HEK293T (cell line): ENCODE measurements around the gene TEX9.

Experiments used
- BHLHE40 ChIP-seq: fragments of 450-650 bp; IDR thresholded peaks from 2 replicates; pipeline ENCODE4 v1.6.1; 2016; ENCODE audit warnings: mild to moderate bottlenecking, moderate library complexity, borderline replicate concordance
- ELF4 ChIP-seq: fragments of 450-650 bp; IDR thresholded peaks from 2 replicates; pipeline ENCODE4 v1.6.1; 2017; ENCODE audit warnings: antibody characterized with exemption
- FOXA1 ChIP-seq: fragments of 450-650 bp; IDR thresholded peaks from 2 replicates; pipeline ENCODE4 v1.6.1; 2016; ENCODE audit warnings: mild to moderate bottlenecking
- FOXM1 ChIP-seq: fragments of 450-650 bp; IDR thresholded peaks from 2 replicates; pipeline ENCODE4 v1.6.1; 2017; ENCODE audit warnings: mild to moderate bottlenecking, borderline replicate concordance
- HDGF ChIP-seq: fragments of 450-650 bp; IDR thresholded peaks from 2 replicates; pipeline ENCODE4 v1.6.1; 2017; ENCODE audit warnings: antibody characterized with exemption, borderline replicate concordance
- NFRKB ChIP-seq: fragments of 450-650 bp; IDR thresholded peaks from 2 replicates; pipeline ENCODE4 v1.6.1; 2016; ENCODE audit warnings: mild to moderate bottlenecking, moderate library complexity
- SP1 ChIP-seq: fragments of 450-650 bp; IDR thresholded peaks from 2 replicates; pipeline ENCODE4 v1.6.1; 2017
- SUZ12 ChIP-seq: fragments of 450-650 bp; IDR thresholded peaks from 2 replicates; pipeline ENCODE4 v1.6.1; 2016; ENCODE audit warnings: mild to moderate bottlenecking
- TARDBP ChIP-seq: fragments of 450-650 bp; IDR thresholded peaks from 2 replicates; pipeline ENCODE4 v1.6.1; 2016
- ZNF384 ChIP-seq: fragments of 450-650 bp; IDR thresholded peaks from 2 replicates; pipeline ENCODE4 v1.6.1; 2016

DNA sequence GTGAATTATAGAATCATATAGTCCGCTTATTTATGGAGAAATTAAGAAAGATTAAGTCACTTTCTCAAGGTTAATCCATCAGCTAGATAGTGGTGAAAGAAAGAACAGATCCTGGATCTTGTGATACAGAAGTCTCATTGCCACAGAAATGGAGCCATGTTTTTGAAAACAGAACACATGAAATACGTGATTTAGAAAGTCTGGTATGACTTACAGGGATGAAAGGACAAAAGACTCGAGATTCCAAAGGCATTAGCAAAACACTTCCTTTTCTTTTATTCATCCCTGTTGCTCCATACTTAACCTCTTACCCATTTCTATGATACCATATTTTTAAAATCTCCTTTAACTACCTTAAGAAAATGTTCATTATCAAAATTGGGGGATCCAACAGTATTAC is 40.0 kb upstream of the TEX9 start:
- TF ChIP-seq HDGF (no peak), ELF4 (no peak), FOXA1 (no peak), FOXM1 (no peak), TARDBP (no peak), SUZ12 (no peak), SP1 (no peak), BHLHE40 (no peak), NFRKB (no peak), ZNF384 (no peak)
